Activated T-cell treated with anti-CD3 and anti-CD28 coated beads for 24 hours (primary cell): Measurements from ENCODE around the gene NCK2.

Experiments used
- DNase-seq: peaks from one replicate; pipeline ENCODE4 v3.0.0-alpha.2; 2020; ENCODE audit warnings: low read depth

NCK2 gene

DNA sequence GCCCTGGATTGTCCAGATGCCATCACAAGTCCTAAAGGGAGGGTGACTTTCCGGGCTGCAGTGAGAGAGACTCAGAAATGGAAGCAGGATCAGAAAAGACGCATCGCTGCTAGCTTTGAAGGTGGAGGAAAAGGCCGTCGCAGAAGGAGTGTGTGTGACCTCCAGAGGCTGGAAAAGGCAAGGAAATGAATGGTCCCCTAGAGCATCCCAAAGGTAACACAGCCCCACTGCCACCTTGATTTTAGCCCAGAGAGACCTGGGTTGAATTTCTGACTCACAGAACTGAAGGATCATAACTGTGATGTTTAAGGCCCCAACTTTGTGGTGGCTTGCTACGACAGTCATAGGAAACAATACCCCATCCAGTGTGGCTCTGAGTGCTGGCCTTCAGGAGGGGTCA is 8.6 kb upstream of the NCK2 start:
- no peak for DNase-seq

DNA sequence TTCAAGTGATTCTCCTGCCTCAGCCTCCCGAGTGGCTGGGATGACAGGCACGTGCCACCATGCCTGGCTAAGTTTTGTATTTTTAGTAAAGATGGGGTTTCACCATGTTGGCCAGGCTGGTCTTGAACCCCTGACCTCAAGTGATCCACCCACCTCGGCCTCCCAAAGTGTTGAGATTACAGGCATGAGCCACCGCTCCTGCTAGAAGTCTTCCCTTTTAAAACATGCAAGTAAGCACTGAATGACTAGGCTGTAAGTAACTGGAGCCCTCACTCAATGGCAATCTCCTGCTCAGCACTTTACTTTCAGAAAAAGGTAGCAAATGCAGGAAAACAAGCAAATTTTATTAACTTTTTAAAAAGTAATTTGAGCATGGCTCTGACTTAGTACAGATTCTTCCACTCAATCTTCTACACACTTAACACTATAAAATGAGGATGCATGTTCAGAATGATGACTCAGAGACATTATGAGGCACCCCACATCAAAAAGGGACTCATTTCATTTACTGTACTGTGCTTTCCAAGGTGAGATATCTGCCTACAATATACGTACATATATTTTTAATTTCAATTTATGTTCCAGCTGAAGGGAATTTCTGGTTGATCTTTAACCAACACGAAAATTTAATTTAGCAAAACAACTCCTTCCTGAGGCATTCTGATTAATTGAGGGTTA is 6.6 kb upstream of the NCK2 start:
- no peak for DNase-seq

DNA sequence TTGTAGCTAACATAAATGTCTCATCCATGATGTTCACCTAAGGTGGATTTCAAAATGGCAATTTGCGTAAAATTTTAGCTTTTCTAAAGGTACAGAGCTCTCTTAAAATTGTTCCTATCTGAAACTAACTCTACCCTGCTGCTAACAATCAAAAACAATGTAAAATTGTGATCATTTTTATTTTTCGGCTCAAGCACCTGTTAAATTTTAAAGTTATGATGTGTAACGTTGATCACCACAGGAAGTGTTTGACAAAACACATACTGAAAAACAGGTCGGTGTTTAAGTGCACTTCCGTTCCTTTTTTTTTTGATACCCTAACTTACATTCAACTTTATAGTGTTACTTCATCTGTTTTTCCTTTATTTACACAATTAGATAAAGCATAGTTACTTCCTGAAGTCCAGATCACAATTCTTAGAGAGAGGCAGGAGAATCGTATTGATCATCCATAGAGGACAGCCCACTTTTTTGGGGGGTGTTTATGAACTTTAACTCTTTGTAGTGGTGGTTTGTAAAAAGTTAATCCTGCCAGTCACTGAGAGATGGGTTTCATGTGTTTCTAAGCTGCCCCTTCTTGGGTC is 6.0 kb upstream of the NCK2 start:
- DNase-seq: no peak

DNA sequence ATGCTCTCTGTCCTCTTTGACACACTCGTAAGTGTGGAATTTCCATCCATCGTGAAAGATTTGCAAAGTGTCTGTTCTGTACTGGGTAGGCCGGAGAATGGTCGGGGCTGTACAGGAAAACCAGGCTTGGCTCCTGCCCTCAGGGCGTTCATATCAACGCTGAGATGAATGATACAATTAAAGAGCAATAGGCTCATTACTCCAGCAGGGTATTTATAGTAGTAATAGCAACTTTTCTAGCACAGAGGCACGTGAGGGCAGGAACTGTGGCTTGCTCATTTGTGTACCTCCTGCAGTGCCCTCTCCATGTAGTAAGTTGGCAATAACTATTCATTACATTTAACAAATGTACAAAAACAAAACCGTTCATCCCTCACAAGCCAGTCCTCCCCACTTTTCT is 5.3 kb upstream of the NCK2 start:
- DNase-seq: no peak

DNA sequence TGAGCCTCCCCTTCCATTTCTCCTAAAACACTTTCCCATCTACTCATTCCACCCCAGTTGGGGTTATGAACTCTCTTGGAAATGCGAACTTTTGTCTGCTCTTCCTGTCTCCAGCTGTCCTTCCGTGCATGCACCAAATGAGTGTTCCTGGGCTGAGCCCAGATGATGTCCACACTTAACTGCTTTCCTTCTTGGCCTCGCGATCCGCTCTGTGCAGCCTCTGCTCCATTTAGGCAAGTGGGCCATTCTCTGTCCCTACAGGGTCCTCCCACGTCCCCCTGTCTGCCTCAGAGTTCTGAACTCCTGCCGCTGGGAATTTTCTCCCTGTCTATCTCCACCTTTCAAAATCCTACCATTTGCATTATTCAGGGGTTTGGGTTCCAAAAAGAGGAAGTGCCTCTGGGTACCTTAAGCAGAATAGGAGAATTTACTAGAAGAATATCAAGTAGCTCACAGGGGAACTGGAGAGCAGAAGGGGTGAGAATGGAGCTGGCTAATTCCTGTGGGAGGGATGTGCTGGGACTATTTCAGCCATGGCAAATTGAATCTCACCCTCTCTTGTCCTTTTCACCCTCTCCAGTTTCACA is 4.7 kb upstream of the NCK2 start:
- DNase-seq: no peak

DNA sequence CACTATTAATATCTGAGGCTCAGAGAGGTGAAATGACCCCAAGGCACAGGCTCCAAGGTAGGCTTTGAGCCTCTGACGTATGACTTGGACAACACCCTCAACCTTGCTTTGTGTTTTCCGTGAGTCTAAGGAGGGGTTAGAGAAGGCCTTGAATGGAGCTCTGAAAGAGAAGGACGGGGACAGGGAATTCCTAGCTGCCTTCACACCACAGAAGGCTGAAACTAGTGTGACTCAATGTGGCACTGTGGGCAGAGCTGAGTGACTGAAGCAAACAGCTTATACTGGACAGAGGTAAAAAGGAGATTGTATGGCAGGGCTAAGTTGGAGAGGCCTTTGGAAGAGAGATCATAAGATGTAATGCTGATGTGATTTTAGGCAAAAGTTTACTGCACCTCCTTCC is 3.5 kb upstream of the NCK2 start:
- DNase-seq: no peak

DNA sequence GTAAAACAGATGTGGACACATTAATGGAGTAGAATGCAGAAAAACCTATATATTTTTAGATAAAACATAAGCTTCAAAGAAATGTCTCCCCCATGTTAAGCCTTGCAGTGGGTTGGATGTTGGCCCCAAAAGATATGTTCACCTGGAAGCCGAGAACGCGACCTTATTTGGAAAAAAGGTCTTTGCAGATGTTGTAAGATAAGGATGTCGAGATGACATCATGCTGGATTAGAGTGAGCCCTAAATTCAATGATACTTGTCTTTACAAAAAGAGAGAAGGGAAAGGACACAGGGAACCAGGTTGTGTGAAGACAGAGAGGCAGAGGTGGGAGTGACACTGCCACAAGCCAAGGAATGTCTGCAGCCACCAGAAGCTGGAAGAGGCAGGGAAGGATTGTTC is 3.1 kb upstream of the NCK2 start:
- no peak for DNase-seq

DNA sequence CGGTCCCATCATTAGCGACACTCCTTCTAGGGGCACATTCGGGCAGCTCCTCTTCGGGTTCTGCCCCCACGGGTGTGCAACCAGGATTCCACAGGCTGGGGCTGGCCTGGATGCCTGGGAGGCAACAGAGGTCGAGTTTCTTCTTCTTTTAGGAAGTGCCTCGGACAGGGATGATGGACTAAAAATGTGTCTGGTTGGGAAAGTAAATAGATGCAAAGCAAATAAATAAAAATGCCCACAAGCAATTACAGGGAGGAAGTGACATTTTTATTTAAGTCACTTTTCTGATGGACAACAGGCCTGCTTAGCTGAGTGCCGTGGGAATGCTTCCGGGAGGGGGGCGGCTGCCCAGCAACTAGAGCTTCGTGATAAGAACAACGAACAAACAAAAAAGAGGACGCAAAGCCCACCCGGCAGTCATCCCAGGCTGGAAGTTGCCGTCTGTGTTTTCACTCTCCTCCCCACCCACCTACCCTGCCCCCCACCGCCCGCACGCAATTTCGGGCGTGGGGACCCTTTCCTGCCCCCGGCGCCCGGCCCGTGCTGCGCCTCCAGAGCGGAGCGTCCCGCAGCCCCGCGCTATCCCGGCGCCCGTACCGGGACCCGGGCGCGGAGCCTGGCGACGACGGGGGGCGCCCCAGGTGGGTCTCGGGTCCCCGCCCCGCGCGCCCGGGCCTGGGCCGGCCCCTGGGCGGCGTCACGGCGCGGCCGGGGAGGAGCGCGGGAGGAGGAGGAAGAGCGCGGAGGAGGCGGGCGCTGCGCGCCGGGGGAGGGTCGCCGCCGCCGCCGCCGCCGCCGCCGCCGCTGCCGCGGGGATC is 412 bp upstream of the NCK2 start:
- DNase-seq: no peak

DNA sequence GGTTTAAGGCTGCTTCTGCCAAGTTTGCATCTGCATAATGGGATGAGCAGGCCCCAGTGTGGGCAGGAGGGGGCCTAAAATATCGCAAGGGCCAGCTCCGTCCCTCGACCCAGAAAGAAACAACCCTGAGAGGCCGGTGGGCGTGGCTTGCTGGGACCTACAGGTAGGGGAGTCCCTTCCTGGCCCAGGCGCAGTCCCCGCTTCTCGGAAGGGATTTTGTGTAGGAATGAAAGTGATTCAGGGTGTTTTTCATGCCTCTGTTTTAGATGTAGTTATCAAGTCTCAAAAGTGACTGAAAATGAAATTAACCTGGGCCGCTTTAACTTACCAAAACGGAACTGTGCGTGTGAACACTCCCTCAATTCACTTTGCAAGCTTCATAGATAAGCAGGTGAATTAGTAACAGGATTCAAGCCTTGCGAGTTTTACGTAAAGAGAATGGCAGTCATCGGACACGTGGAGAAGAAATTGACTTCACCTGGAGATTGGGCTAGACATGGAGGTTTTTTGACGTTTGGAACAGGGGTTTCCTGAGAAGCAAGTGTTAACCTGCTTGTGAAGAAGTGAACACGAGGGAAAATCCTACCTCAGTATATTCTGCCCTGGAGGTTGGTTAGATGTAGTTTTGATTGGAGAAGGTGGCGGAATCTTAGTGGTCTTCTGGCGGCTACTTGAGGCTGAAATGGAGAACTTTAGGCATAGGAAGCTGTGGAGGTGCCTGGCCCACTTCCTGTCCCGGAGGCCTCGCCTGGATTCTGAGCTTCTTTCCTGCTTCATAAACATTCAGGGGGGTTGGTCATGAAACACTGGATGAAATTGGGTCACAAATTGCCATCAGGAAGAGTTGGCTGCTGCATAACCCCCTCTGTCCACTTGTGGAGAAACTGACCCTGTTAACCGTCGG is 1.7 kb downstream of the NCK2 start:
- DNase-seq: peak; percentile 84

DNA sequence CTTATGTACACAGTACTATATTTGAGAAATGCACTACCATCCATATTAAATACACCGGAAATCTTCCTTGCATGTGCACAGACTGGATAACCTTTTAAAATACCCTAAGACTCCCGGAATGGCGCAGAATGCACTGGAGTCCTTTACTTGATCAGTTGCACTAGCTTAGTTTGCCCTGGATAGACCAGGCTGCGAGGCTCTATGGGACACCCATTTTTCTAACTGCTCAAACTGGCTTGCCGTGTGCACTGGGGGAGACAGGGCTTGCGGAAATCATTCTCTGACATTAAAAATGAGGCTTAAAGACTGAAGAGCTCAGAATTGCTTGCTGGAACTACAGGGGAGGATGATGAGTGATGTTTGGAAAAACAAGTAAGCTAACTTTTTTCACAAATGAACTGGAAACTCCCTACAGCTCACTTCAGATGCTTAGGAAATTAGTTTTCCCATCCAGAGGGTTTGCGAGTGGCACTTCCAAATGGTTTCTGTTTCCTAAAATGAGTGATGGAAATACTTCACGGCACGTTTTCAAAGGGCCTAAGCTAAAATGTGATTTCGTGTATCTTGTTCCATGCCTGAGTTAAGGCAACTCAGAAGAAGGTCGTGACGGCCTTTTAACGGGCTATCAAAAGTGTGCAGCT is 2.7 kb downstream of the NCK2 start:
- no peak for DNase-seq

DNA sequence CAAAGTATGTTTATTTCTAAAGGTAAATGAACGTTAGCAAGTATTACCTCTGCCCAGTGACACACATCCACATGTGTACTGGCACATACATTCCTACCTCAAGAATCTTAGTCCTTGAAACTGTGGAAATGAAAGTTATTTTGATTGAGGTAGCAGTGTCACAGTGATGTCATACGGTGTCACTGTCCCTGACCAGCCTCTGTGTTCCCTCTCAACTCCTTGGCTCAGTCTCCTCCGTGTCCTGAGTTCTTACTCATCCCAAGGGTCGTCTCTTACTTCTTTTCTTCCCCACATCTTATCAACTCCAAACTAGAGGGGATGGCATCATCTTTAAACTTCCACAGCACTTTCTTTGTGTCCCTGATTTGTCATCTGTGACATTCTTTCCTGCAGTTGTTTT is 3.3 kb downstream of the NCK2 start:
- no peak for DNase-seq

DNA sequence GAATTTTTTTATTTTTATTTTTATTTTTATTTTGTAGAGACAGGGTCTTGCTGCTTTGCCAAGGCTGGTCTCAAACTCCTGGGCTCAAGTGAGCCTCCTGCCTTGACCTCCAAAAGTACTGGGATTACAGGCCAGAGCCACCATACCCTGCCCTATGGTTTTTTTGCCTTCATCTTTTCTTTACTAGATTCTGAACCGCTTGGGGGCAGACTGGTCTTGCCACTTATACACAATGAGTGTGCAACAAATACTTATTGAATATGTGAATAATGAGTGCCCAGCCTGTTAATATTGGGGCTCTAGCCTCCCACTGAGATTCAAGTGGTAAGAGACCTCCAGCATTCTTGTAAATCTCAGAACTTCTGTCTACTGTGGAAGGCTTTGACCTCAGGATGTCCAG is 3.9 kb downstream of the NCK2 start:
- DNase-seq: no peak

DNA sequence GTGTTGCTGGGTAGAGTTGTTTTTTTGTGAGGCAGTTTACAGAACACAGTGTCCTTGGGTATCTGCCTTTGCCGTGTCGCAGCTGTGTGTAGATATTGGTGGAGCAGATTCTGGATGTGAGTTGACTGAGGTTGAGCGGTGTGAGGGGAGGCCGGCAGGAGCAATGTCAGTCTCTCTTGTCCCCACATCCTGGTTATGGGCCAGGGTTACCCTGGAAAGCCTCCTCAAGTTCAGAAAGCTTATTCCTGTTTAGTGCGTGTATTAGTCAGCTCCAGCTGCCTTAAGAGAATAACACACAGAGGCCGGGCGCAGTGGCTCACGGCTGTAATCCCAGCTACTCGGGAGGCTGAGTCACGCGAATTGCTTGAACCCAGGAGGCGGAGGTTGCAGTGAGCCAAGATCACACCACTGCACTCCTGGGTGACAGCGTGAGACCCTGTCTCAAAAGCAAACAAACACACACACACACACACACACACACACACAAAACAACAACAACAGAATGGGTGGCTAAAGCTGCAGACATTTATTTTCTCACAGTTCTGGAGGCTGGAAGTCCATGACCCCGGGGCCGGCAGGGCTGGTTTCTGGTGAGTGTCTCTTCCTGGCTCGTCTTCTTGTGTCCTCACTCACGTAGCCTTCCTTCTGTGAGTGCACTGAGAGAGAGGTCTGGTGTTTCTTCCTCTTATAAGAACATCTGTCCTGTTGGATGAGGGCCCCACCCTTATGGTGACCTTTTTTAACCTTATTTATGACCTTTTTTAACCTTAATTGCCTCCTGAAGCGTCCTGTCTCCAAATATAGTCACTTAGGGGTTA is 5.1 kb downstream of the NCK2 start:
- DNase-seq: no peak

DNA sequence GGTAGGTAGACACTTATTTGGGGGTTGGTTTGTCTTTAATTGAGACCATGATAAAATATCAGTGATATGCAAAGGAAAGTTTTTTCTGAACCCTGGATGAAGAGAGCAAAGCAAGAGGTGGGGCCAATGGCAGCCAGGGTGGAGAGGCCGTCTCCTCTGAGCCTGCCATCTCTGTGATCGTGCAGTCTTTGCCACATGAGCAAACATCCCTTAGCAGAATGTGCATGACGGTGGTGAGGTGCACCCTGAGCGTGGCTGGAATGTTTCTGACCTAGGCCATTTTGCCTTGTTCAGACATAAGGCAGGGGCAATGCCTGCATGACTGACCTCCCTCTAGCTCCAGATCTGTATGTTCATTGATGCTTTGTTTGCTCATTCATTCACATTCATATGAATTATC is 6.0 kb downstream of the NCK2 start:
- DNase-seq: no peak

DNA sequence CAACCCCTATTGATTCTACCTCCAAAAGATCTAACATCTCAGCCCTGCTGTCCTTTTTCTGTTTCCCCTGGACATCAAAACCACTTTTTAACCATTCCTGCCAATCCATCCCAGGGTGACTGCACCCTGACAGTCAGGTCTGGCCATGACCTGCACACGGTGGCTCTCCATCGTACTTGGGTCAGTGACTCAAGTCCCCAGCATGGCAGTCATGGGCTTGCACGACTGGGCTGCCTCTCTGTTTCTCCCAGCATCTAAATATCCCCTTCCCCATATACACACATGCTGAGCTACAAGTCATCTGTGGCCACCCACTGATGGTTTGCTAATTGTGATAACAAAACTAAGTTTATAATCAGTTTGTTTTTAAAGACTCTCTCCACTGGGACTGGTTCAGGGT is 6.6 kb downstream of the NCK2 start:
- no peak for DNase-seq

DNA sequence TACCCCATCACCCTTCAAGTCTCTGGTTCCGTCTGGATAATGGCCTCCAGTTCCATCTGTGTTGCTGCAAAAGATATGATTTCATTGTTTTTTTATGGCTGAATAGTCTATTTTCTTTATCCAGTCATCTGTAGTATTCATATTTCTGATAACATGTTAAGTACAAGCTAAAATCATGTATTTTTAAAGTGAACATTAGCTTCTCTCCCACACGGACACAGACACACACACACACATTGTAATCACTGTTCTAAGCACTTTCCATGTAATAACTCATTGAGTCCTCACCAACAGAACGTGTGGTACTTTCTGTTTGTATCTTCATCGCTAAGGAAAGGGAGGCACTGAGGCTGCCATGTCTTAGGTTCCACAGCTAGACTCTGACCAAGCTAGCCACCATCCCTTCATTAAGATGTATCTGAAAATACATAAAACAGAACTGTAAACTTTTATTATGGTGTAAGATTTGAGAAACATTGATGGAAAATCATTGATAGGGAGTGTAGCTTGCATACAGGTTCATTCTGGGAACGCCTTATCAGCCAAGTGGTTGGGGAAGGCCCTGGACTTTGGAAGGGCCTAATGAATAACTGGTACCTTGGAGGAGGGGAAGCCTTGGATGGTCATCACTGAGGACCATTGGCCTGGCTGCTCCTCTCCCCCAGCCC is 8.1 kb downstream of the NCK2 start:
- DNase-seq: no peak

DNA sequence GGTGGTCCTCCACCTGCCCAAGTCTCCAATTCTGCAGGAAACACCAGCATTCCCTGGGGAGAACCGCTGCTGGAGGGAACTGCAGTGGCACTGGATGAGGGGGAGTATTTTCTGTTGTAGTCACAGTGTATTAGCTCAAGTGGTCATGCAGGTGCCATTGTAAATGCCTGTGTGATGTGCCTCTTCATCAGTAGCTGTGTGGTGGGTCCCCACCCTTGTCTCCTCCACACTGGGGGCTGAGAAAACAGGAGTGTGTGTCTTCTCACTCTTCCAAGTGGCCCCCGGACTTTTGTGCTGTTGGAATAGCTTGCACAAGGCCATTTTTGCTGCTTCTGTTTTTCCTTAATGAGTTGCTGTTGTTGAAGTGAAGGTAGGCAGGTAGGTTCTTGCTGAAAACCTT is 8.7 kb downstream of the NCK2 start:
- DNase-seq: no peak

DNA sequence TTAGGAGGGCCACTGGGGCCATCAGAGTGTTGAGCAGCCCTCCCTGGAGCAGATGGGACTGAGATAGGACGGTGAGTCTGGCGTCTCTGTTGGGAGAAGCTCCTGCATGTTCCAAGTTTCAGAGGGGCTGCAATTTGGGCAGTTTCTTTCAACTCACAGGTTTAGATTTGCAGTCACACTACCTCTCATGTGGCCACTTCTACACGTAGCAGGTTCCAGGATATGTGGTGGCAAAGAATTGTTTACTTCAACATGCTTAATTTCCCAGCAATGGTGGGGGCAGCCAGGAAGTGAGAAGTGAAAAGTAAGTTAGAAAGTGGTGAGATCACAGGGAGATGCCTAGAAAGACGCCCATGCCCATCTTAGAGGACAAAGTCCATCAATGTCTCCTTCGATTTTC is 9.3 kb downstream of the NCK2 start:
- DNase-seq: peak; percentile 40

DNA sequence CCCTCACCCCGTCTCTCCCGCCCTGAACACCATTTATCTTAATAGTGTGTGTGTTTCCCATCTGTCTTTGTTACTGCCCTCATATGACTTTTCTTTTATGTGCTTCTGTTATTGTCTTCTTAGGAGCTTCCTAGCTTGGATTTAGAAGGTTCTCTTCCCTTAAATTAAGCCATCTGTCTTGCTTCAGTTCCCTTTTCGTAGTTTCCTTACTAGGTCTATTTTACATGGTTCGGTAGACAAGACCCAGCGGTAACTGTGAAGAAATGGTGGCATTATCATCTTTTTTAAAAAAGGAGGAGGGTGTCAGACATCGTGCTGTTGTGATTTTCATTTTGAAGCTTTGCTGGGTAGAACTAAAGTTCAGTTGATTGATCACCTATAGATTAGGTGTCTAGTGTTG is 10.3 kb downstream of the NCK2 start:
- no peak for DNase-seq

DNA sequence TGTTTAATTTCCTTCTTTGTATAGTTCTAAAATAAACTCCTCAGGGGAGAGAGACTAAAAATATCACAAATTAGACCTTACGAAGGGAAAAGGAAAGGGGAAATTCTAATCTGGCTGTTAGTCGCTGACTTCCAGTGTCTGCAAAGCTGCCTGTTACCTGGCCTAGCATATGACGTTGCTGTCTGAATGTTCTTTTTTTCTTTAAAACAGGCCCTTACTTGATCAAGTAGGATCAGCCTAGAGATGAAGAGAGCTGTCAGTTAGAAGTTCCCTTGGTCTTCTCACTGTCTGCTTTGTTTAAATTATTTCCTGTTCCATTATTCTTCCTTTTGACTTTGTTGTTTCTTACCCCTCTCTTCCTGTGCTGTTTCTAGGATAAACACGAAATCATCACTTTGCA is 11.2 kb downstream of the NCK2 start:
- no peak for DNase-seq
